IMR-90 (cell line): Measurements from ENCODE around the gene PSTK. TPM values are rescaled to one million over a fixed set of nuclear protein-coding genes. Genes with fewer than 3 reads are reported as not detected.

Source experiments
- ATAC-seq: fragments of 200-7000 bp; cut with Tn5 transposase; 2 replicates; pipeline ENCODE4 v1.9.1; 2020; ENCODE audit warnings: low read depth, mild to moderate bottlenecking, moderate library complexity
- BruUV-seq: library from RNA; stranded (reverse); fragments of 400-500 nt; replicated peaks from 2 replicates; lab custom pipeline; 2021; lab: Mats Ljungman, UMichigan
- CTCF ChIA-PET: fragments of 300-600 bp; formaldehyde crosslinking; extraction: SDS; loops from one replicate; lab custom pipeline; 2021; ENCODE audit warnings: antibody characterized with exemption; lab: Yijun Ruan, JAX
- POLR2A ChIA-PET: fragments of 300-600 bp; sonication (Branson Sonifier 250); formaldehyde crosslinking; loops from one replicate; lab custom pipeline; 2022; ENCODE audit warnings: antibody characterized with exemption; ENCODE audit not compliant: unreplicated experiment; lab: Charles Lee
- DNase-seq: peaks from one replicate; pipeline ENCODE4 v3.0.0; 2013
- H2AFZ ChIP-seq: replicated peaks from 2 replicates; pipeline ENCODE3; 2013; ENCODE audit warnings: low read length, mild to moderate bottlenecking; ENCODE audit not compliant: poor library complexity
- H2AK5ac ChIP-seq: 2 replicates; pipeline ENCODE4 v1.6.1; 2013; ENCODE audit warnings: low read depth, low read length, inconsistent platforms
- H2AK9ac ChIP-seq: replicated peaks from 2 replicates; pipeline ENCODE3; 2013; ENCODE audit warnings: mild to moderate bottlenecking, low read depth, low read length, moderate library complexity; ENCODE audit not compliant: poor library complexity
- H2BK120ac ChIP-seq: 2 replicates; pipeline ENCODE4 v1.6.1; 2013; ENCODE audit warnings: low read depth, low read length, inconsistent platforms
- H2BK15ac ChIP-seq: 3 replicates; pipeline ENCODE4 v1.6.1; 2013; ENCODE audit warnings: low read depth, low read length, inconsistent platforms
- H2BK20ac ChIP-seq: 2 replicates; pipeline ENCODE4 v1.6.1; 2013; ENCODE audit warnings: low read depth, mild to moderate bottlenecking, inconsistent platforms, low read length, moderate library complexity
- H2BK5ac ChIP-seq: 2 replicates; pipeline ENCODE4 v1.6.1; 2013; ENCODE audit warnings: mild to moderate bottlenecking, low read depth, low read length, inconsistent platforms; ENCODE audit not compliant: poor library complexity, severe bottlenecking
- H3K14ac ChIP-seq: replicated peaks from 2 replicates; pipeline ENCODE4 v1.6.1; 2013; ENCODE audit warnings: low read depth, low read length, inconsistent platforms
- H3K18ac ChIP-seq: 2 replicates; pipeline ENCODE4 v1.6.1; 2013; ENCODE audit warnings: low read depth, low read length, control low read depth
- H3K23ac ChIP-seq: 2 replicates; pipeline ENCODE4 v1.6.1; 2013; ENCODE audit warnings: low read depth, low read length, inconsistent platforms
- H3K27ac ChIP-seq: 2 replicates; pipeline ENCODE4 v1.5.1; 2013; ENCODE audit warnings: mild to moderate bottlenecking, control low read depth, low read length; ENCODE audit not compliant: insufficient read depth
- H3K27me3 ChIP-seq: 2 replicates; pipeline ENCODE4 v1.6.1; 2013; ENCODE audit warnings: low read length; ENCODE audit not compliant: control insufficient read depth, insufficient read depth
- H3K36me3 ChIP-seq: 2 replicates; pipeline ENCODE4 v1.6.1; 2013; ENCODE audit warnings: low read length, mixed read lengths; ENCODE audit not compliant: control insufficient read depth, insufficient read depth
- H3K4ac ChIP-seq: 2 replicates; pipeline ENCODE4 v1.6.1; 2013; ENCODE audit warnings: low read depth, low read length, inconsistent platforms
- H3K4me1 ChIP-seq: 2 replicates; pipeline ENCODE4 v1.6.1; 2013; ENCODE audit warnings: low read length, mixed read lengths; ENCODE audit not compliant: control insufficient read depth, insufficient read depth
- H3K4me2 ChIP-seq: 2 replicates; pipeline ENCODE4 v1.6.1; 2013; ENCODE audit warnings: low read depth, mild to moderate bottlenecking, control low read depth, low read length, moderate library complexity
- H3K4me3 ChIP-seq: 2 replicates; pipeline ENCODE4 v1.5.1; 2013; ENCODE audit warnings: low read depth, mild to moderate bottlenecking, control low read depth, low read length, moderate library complexity; ENCODE audit not compliant: insufficient read depth
- H3K56ac ChIP-seq: 2 replicates; pipeline ENCODE4 v1.6.1; 2013; ENCODE audit warnings: low read length, inconsistent platforms; ENCODE audit not compliant: insufficient read depth; ENCODE audit errors: extremely low read depth
- H3K79me1 ChIP-seq, 2 experiments: 2 replicates each; pipeline ENCODE4 v1.6.1; 2013; ENCODE audit warnings: low read length in 2 of 2, inconsistent platforms in 1 of 2, low read depth in 1 of 2
- H3K9ac ChIP-seq: 2 replicates; pipeline ENCODE4 v1.6.1; 2013; ENCODE audit warnings: low read depth, low read length, control low read depth
- H3K9me1 ChIP-seq: 2 replicates; pipeline ENCODE4 v1.6.1; 2013; ENCODE audit warnings: low read length, inconsistent platforms; ENCODE audit not compliant: insufficient read depth
- H3K9me3 ChIP-seq: 2 replicates; pipeline ENCODE4 v1.6.1; 2013; ENCODE audit warnings: low read length; ENCODE audit not compliant: control insufficient read depth, insufficient read depth
- H4K20me1 ChIP-seq: 2 replicates; pipeline ENCODE4 v1.6.1; 2013; ENCODE audit warnings: low read length, inconsistent platforms; ENCODE audit not compliant: insufficient read depth
- H4K5ac ChIP-seq: 2 replicates; pipeline ENCODE4 v1.6.1; 2013; ENCODE audit warnings: mild to moderate bottlenecking, low read depth, low read length, control low read depth
- H4K8ac ChIP-seq, 2 experiments: 2 replicates each; pipeline ENCODE4 v1.6.1; 2013; ENCODE audit warnings: low read depth in 2 of 2, low read length in 2 of 2, control low read depth in 1 of 2, inconsistent platforms in 1 of 2
- H4K91ac ChIP-seq: 2 replicates; pipeline ENCODE4 v1.6.1; 2013; ENCODE audit warnings: low read depth, low read length, inconsistent platforms; ENCODE audit not compliant: insufficient read depth
- BHLHE40 ChIP-seq: fragments of 150-350 bp; IDR thresholded peaks from 2 replicates; pipeline ENCODE4 v1.6.1; 2016; ENCODE audit warnings: mild to moderate bottlenecking, low read depth, low read length
- CEBPB ChIP-seq: IDR thresholded peaks from 2 replicates; pipeline ENCODE4 v1.6.1; 2012; ENCODE audit warnings: low read depth, low read length, improper control_type of control experiment
- CHD1 ChIP-seq: IDR thresholded peaks from 2 replicates; pipeline ENCODE4 v1.6.1; 2012; ENCODE audit warnings: low read depth, low read length, improper control_type of control experiment
- CTCF ChIP-seq: conservative IDR thresholded peaks from 2 replicates; pipeline ENCODE4 v1.5.1; 2012; ENCODE audit warnings: mild to moderate bottlenecking, low read depth, low read length, improper control_type of control experiment
- ELK1 ChIP-seq: fragments of 150-350 bp; IDR thresholded peaks from 2 replicates; pipeline ENCODE4 v1.6.1; 2016; ENCODE audit warnings: low read depth, mild to moderate bottlenecking, low read length, moderate library complexity, borderline replicate concordance
- FOS ChIP-seq: fragments of 150-350 bp; IDR thresholded peaks from 2 replicates; pipeline ENCODE4 v1.6.1; 2016; ENCODE audit warnings: low read depth, low read length
- MAFK ChIP-seq: IDR thresholded peaks from 2 replicates; pipeline ENCODE4 v1.6.1; 2012; ENCODE audit warnings: low read depth, low read length, improper control_type of control experiment
- MAZ ChIP-seq: IDR thresholded peaks from 2 replicates; pipeline ENCODE4 v1.6.1; 2012; ENCODE audit warnings: low read depth, mild to moderate bottlenecking, low read length, improper control_type of control experiment, moderate library complexity, borderline replicate concordance
- POLR2A ChIP-seq: IDR thresholded peaks from 2 replicates; pipeline ENCODE4 v1.6.1; 2012; ENCODE audit warnings: mild to moderate bottlenecking, low read depth, low read length
- RAD21 ChIP-seq: IDR thresholded peaks from 2 replicates; pipeline ENCODE4 v1.6.1; 2012; ENCODE audit warnings: low read length, improper control_type of control experiment
- RCOR1 ChIP-seq: IDR thresholded peaks from 2 replicates; pipeline ENCODE4 v1.6.1; 2012; ENCODE audit warnings: mild to moderate bottlenecking, low read length, improper control_type of control experiment; ENCODE audit not compliant: insufficient replicate concordance
- RFX5 ChIP-seq: IDR thresholded peaks from 2 replicates; pipeline ENCODE4 v1.8.0; 2012; ENCODE audit warnings: low read depth, mild to moderate bottlenecking, low read length, moderate library complexity
- SMC3 ChIP-seq: fragments of 150-350 bp; IDR thresholded peaks from 2 replicates; pipeline ENCODE4 v1.6.1; 2016; ENCODE audit warnings: low read depth, mild to moderate bottlenecking, antibody characterized with exemption, low read length, moderate library complexity
- USF2 ChIP-seq: fragments of 150-350 bp; IDR thresholded peaks from 2 replicates; pipeline ENCODE4 v1.6.1; 2017; ENCODE audit warnings: mild to moderate bottlenecking, antibody characterized with exemption, low read length, low read depth
- WGBS, 2 experiments: methylation state at CpG; one replicate each; pipeline versions ENCODE4 v1.1.5 to v1.1.7; 2013; ENCODE audit warnings: missing lambda C conversion rate in 2 of 2; ENCODE audit not compliant: insufficient read length in 1 of 2; ENCODE audit errors: extremely low coverage in 2 of 2; 5-methylcytosine and 5-hydroxymethylcytosine counted together
- dilution Hi-C: fragments of 300-500 bp; cut with HindIII; formaldehyde crosslinking; loops from one replicate; pipeline ENCODE4 v1.14.3; 2018; ENCODE audit warnings: low sequenced_read_pairs; ENCODE audit not compliant: unreplicated experiment
- in situ Hi-C: fragments of 300-500 bp; cut with MboI; formaldehyde crosslinking; loops from 3 replicates; pipeline ENCODE4 v1.14.3; 2019; ENCODE audit warnings: low sequenced_read_pairs, inconsistent platforms, mixed read lengths
- intact Hi-C: fragments of 100-400 bp; cut with micrococcal nuclease; formaldehyde crosslinking; loops from 2 replicates; pipeline ENCODE4 v1.10.0; 2022
- polyA plus RNA-seq, 3 experiments: library from polyadenylated mRNA; depleted of rRNA; stranded (reverse); fragments of >200 nt; gene quantifications; 2 replicates each; pipeline ENCODE4 v1.2.3, GENCODE V29; 2012; ENCODE audit warnings: low replicate concordance in 1 of 3
- total RNA-seq: library from RNA; depleted of rRNA; stranded (reverse); fragments of >200 nt; gene quantifications from 2 replicates; pipeline ENCODE4 v1.2.3, GENCODE V29; 2012

The PSTK gene
- total and polyA plus RNA-seq, 2 of the 4 experiments (the other 2 are of a cell fraction) = 4.1 to 4.2 TPM

- no peak overlapping the region for H3K23ac ChIP-seq
- DNase-seq (no peak), ATAC-seq (no peak)
- H3K4me3 ChIP-seq = no peak overlapping the region
- in situ Hi-C loops = loop anchor here (25.0 kb wide), 1 partner anchor 923 kb away; no protein-coding TSS in a partner anchor
- no peaks in the 10 kb centered on the region for H3K4me1 ChIP-seq
- H2BK20ac ChIP-seq = no peak overlapping the region
- no peak overlapping the region for H4K91ac ChIP-seq
- no peak overlapping the region for H2AK9ac ChIP-seq
- H3K18ac ChIP-seq = no peak overlapping the region
- H2AK5ac ChIP-seq = no peak overlapping the region
- no peak overlapping the region for H3K4ac ChIP-seq
- no peaks in the 10 kb centered on the region for H4K20me1 ChIP-seq
- no peaks in the 10 kb centered on the region for H3K27me3 ChIP-seq
- H2AFZ ChIP-seq = no peak overlapping the region
- no TSS peak for BruUV-seq
- intact Hi-C loops = no loop called here
- H2BK120ac ChIP-seq = no peak overlapping the region
- no peaks in the 10 kb centered on the region for H3K79me1 ChIP-seq
- no peaks in the 10 kb centered on the region for H3K9me3 ChIP-seq
- no peak overlapping the region for H3K56ac ChIP-seq
- H4K8ac ChIP-seq = no peak overlapping the region
- H3K14ac ChIP-seq = no peak overlapping the region
- CTCF ChIA-PET = no interaction called here
- H3K36me3 ChIP-seq = 0 out of 2 replicates have a peak, but pooled peaks cover 1% of the 10 kb centered on the region
- dilution Hi-C loops = no loop called here
- H3K9me1 ChIP-seq = no peaks in the 10 kb centered on the region
- H3K9ac ChIP-seq = no peak overlapping the region
- H4K5ac ChIP-seq = no peak overlapping the region
- no peak overlapping the region for H2BK5ac ChIP-seq
- H3K27ac ChIP-seq = no peak overlapping the region
- TF ChIP-seq POLR2A (no peak), MAFK (no peak), MAZ (no peak), SMC3 (no peak), RFX5 (no peak), USF2 (no peak), CTCF (no peak), CHD1 (no peak), FOS (no peak), BHLHE40 (no peak), RCOR1 (no peak), CEBPB (no peak), RAD21 (no peak), ELK1 (no peak)
- no peak overlapping the region for H2BK15ac ChIP-seq
- POLR2A ChIA-PET = no interaction called here
- H3K4me2 ChIP-seq = no peak overlapping the region
- WGBS, 2 experiments = 30% methylated on average over 5 of the region's 18 CpGs; no CpG with 5 or more reads in 1 of the 2 experiments
Measured at GRCh38 chr10:123038782-123039631, 58.8 kb downstream of the PSTK start.
